HG03139 (cell line): ENCODE results near the gene DNAJA3.
"Not testable (repeated sequence)": the region's sequence is repeated elsewhere in the genome, so short reads cannot be mapped to it uniquely, and the experiment has no call there.

Source experiments
- ATAC-seq: cut with Tn5 transposase; IDR thresholded peaks from one replicate; pipeline ENCODE4 v1.9.1; 2021; ENCODE audit not compliant: unreplicated experiment

Gene DNAJA3

GRCh38 chr16:4386951-4387565 lies 38.6 kb upstream of the DNAJA3 start:
- no peak for ATAC-seq

GRCh38 chr16:4387781-4388180 lies 37.9 kb upstream of the DNAJA3 start:
- no peak for ATAC-seq

- ATAC-seq: no peak
These were observed 37.2 kb upstream of the DNAJA3 start for GRCh38 chr16:4388271-4389021.

GRCh38 chr16:4389051-4389955 lies 36.4 kb upstream of the DNAJA3 start:
- ATAC-seq: no peak

- no peak for ATAC-seq
These were observed 35.1 kb upstream of the DNAJA3 start for GRCh38 chr16:4390266-4391260.

- ATAC-seq: no peak
These were observed 33.9 kb upstream of the DNAJA3 start for GRCh38 chr16:4391631-4392381.

- ATAC-seq: no peak
These were observed 33.1 kb upstream of the DNAJA3 start for GRCh38 chr16:4392382-4393239.

GRCh38 chr16:4393240-4393600 lies 32.4 kb upstream of the DNAJA3 start:
- no peak for ATAC-seq

GRCh38 chr16:4393850-4394249 lies 31.8 kb upstream of the DNAJA3 start:
- not testable (repeated sequence) for ATAC-seq

- no peak for ATAC-seq
These were observed 30.5 kb upstream of the DNAJA3 start for GRCh38 chr16:4395055-4395726.

GRCh38 chr16:4399001-4399730 lies 26.5 kb upstream of the DNAJA3 start:
- ATAC-seq: no peak

- ATAC-seq: no peak
These were observed 24.6 kb upstream of the DNAJA3 start for GRCh38 chr16:4401094-4401501.

- no peak for ATAC-seq
These were observed 24.2 kb upstream of the DNAJA3 start for GRCh38 chr16:4401510-4401909.

GRCh38 chr16:4402439-4403132 lies 23.1 kb upstream of the DNAJA3 start:
- no peak for ATAC-seq

GRCh38 chr16:4403133-4403949 lies 22.3 kb upstream of the DNAJA3 start:
- ATAC-seq: no peak

GRCh38 chr16:4404247-4404966 lies 21.3 kb upstream of the DNAJA3 start:
- no peak for ATAC-seq
